Ovary (tissue), 3 donors: ENCODE results near the gene WBP1L.

ENCODE experiments used
- CTCF ChIP-seq, 3 donors: fragments of 450-650 bp in 2 of 3; fragments of 200-600 bp in 1 of 3; IDR thresholded peaks; one replicate each; pipeline versions ENCODE4 v1.5.1 to v1.8.0; 2016 to 2022; ENCODE audit warnings: antibody characterized with exemption in 3 of 3, mild to moderate bottlenecking in 1 of 3
- EP300 ChIP-seq: sonication (generic); formaldehyde crosslinking; IDR thresholded peaks from one replicate; pipeline ENCODE4 v1.6.1; 2017; ENCODE audit warnings: antibody characterized with exemption
- donor health status: DM: no; HTN: no; CAD: no.

GRCh38 chr10:102723989-102724388 is 19.8 kb upstream of the WBP1L start:
- TF ChIP-seq EP300, result no peak
- no peak for TF ChIP-seq CTCF (IDR thresholded peaks at IDR 0.05)
